ENCODE measurements around the gene LTBR.
"Not testable (repeated sequence)": the region's sequence is repeated elsewhere in the genome, so short reads cannot be mapped to it uniquely, and the experiment has no call there.

DNA sequence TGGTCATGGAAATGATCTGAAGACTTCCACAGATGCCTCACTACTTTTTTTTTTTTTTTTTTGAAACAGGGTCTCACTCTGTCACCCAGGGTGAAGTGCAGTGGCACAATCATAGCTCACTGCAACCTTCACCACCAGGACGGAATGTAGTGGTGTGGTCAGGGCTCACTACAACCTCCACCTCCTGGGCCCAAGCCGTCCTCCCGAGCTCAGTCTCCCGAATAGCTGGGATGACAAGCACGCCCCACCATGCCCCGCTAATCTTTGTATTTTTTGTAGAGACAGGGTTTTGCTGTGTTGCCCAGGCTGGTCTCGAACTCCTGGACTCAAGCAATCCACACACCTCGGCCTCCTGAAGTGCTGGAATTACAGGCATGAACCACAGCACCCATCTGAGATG, 45.4 kb upstream of the LTBR start:
- not testable (repeated sequence) for TF ChIP-seq CTCF (IDR thresholded peaks at IDR 0.05; ENCODE audit: low read depth, low read length); POLR2A (IDR thresholded peaks at IDR 0.05; ENCODE audit: extremely low read depth, insufficient read length); MYC (IDR thresholded peaks at IDR 0.05; ENCODE audit: low read depth, low read length)
